MV-4-11 (cell line): ENCODE measurements around the gene CELSR1.
A peak's percentile ranks its signal among the peaks of the same experiment; 100 is the strongest.
"Not testable (repeated sequence)": the region's sequence is repeated elsewhere in the genome, so short reads cannot be mapped to it uniquely, and the experiment has no call there.

ENCODE experiments used
- DNase-seq: peaks from one replicate; lab custom pipeline; 2025; lab: John Stamatoyannopoulos, UW

The CELSR1 gene

DNA sequence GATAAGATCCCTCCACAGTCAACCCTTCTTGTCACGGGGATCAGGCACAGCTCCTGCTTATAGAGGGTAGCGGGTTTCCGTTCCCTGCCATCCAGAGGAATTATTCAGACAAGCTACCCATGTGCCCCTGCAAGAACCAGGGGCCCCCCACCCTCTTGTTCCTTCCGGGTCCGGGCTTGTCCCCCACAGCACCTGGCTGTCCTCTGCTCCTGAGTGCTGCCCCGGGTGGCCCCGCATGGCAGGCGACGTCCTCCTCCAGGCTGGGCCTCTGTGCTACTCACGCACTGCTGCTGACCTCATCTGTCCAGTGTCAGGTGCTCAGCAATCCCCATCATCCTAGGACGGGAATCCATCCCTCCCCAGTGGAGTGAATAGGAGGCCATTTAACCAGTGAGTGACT, 24.7 kb downstream of the CELSR1 start:
- DNase-seq, result no peak

DNA sequence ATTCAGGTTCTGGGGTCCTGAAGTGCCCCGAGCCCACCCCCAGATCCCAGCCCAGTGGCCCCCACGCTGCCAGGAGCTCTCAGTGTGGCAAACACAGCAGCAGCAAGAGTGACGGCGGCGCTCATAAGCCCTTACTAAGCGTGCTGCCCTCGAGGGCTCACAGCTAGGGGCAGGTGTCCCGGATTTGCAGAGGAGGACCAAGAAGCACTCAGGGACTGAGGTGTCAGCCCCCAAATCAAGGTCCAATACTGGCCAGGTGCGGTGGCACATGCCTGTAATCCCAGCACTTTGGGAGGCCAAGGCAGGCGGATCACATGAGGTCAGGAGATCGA, 25.4 kb downstream of the CELSR1 start:
- DNase-seq, result no peak

DNA sequence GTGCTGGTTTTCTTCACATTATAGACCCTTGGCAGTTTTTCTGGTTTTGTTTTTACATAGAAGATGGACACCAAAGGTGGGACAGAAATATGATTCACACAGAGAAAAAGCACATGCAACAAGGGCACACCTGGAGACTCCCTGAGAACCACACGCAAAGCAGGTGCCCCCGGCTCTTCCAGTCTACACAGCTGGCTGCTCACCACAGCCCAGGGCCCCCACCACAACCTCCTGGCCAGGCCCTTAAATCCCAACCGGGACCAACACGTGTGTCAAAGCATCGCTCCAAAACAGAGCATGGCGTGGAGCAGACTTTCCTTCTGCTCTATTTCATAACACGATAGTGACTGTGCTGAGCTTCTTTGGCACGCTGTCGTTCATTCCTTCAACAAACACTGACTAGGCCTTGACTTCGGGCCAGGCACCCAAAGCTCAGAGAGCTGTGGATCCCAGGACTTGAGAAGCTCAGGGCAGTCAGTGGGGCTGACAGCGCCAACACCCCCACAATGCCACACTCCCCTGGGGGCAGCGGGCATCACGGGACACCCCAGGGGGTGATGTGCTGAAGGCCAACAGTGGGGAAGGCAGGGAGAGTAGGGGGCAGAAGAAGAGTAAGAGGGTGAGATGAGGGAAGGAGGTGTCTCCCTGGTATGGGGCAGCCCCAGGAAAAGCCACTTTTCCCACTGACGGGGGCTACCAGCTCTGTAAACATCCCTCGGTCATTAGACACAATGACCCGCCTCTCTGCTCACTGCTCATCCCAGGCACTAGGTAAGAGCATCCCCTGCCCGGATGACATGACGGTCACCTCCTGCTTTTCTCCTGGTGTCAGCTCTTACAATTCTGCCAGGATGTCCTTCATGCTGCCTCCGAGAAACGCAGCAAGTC, 26.0 kb downstream of the CELSR1 start:
- DNase-seq, result no peak

DNA sequence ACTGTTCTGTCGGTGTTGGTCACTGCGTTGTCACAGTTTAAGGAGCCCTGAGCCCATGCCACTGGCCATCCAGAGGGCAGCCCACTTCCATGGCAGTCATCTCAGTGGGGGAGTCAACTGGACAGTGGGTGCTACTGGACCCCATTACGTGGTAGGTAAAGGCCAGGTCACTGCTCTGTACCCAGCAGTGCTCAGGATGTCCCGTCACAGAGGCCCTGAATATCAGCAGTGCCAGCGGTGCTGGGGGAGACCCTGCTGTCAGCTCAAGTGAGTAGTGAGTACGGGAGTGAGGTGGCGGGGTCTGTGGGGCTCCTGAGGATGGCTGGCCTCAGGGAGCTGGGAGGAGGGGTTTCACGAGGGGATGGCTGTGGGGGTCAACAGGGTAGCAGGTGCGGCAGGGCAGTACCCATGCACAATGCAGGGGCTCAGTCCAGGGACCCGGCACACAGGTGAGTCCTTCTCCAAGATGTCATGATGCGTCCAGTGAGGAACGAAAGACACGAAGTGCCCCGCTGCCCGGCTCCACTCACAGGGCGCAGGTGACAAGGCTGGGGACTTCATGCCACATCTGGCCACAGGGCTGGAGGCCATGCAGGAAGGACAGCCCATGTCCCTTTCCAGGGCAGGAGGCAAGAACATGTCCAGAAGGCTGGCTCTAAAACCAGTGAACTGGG, 27.9 kb downstream of the CELSR1 start:
- no peak for DNase-seq

DNA sequence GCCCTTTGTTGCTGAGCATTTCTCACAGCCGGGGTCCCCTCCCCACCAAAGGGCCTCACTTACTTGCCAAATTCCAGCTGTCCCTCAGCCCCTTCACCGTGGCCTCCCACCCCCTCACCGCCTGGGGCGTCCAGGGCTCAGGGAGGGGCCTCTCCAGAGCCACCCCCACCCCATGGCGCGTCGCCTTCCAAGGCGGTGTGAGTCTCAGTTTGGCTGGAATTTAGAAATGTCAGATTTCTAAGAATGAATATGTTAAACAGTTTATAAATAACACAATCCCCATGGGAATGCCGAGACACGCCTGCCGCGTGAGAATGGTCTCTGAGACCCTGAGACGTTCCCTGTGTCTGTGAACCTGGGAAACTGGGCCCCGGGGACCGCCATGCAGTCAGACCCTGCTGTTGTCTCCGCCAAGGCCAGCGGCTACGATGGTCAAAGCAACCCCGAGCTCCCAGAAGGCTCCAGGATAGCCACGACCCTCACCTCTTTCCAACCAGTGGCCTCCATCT, 28.9 kb downstream of the CELSR1 start:
- DNase-seq, result no peak

DNA sequence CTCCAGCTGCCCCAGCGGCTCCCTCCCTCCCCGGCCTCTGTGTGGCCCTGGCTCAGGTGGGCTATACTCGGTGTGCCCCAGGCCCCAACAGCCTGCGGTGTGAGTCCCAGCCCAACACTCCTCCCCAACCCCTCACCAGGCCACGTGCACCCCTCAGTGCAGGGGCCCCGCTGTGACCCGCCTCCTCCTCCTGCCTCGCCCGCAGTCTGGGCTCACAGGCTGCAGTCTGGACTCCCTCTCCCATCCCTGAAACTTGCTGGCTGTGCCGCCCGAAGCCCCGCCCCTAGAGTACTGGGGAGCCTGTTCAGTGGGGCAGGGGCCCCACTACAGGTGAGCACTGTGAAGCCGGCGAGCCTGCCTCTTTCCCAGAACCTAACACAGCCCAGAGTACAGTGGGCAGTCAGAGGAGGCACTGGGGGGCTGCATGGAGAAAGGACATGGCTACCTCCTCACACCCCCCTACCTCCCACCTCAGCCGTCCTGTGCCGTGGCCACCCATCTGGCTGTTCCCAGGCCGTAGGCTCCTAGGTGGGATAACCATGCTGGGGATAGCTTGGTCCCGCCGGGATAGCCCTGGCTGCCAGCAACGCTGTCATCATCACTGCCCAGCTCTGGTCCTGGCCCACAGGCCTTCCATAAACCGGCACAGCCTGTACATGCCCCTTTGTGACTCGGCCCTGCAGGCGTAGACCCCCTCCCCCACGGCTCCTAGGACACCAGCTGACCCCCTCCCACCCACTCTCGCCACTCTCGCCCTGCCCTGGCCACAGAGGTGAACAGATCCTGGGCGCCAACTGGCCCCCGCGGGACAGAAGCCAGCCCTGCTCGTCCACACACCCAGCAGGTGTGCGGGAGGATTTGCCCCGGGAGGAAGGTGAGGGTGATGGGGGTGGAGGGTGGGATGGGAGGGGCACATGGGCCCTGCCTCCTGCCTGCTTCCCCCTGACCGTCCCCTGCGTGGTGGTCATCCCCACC, 29.7 kb downstream of the CELSR1 start:
- DNase-seq, result no peak

DNA sequence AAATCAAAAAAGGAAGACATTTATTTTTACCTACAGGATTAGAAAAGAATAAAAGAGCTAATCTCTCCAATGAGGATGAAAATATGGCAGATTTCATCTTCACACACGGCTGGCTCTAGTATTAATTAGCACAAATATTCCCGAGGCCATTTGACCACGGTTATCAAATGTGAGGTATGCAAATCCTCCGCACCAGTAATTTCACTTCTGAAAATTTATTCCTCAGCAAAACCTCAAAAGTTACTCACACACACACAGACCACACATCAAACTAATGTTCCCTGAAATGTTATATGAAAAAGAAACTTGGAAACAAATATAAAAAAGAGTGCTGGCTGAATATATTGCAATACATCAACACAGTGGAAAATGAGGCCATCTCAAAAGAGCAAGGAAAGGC, 32.8 kb downstream of the CELSR1 start:
- peak; percentile 30 for DNase-seq

DNA sequence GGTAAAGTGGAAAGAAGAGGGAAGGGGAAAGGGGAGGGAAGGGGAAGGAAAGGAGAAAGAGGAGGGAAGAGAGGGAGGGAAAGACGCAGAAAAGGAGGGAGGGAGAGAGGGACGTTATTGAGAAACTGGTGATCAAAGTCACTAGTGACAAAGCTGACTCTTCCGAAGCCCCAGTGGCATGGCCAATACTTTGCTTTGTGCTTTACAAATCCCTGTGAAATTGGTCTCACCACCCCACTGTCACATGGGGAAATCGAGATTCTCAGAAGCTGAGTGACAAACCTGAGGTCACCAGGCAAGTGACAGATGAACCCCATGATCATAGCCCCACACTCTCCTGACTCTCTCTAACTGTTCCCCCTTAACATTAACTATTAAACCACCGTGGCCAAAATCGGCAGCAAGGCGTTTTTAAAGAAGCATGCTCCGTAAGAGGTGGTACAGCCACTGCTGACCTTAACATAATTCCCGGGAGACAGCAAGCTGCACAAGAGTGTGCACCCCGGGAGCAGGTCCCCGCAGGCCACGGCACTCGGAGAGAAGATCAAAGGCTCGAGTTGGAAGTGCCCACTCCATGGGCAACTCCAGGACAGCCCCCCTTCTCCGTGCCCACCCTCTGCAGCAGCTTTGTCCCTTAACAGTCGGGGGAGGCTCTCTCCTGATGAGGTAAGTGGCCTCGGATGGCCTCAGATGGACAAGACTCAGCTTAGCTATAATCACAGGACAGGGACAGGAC, 34.8 kb downstream of the CELSR1 start:
- DNase-seq, result no peak

DNA sequence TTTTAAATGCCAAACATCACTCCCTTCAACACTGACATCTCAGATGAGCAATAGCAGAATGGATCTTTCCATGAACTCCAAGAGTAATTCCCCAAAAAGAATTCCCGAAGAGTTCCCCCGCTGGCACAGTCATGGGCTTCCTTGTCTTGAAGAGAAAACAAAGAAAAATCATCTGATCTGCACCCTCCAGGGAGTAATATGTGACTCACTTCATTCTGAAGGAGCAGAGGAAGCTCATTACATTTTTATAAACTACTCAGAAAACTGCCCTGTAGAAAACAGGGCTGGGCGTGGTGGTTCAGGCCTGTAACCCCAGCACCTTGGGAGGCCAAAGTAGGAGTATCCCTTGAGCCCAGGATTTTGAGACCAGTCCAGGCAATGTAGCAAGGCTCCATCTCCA, 35.7 kb downstream of the CELSR1 start:
- DNase-seq, result no peak

DNA sequence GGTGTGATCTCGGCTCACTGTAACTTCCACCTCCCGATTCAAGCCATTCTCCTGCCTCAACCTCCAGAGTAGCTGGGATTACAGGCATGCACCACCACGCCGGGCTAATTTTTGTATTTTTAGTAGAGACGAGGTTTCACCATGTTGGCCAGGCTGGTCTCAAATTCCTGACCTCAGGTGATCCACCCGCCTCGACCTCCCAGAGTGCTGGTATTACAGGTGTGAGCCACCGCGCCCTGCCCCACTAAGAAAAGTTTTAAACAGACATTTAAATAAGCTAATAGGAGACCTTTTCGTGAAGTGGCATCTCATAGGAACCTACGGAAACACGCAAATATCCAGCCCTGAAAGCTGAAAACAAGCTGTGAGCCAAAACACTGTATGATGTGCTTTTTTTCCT, 36.2 kb downstream of the CELSR1 start:
- DNase-seq, result not testable (repeated sequence)

DNA sequence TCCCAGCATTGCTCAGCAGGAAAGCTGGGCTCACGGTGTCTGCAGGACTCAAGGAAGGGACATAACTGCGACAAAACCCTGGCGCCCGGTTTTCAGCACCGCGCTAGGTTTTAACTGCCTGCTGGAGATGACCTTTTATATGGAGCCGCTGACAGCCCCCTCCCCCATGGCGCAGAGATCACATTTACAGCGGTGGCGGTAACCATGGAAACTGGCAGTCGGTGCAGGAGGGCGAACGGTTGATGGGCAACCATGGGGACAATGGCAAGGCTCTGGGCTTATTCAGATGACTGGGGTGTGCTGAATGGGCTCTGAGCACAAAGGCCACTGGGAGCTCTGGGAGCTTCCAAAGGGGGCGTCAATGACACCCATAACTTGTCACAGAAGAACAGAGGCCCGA, 37.2 kb downstream of the CELSR1 start:
- no peak for DNase-seq

DNA sequence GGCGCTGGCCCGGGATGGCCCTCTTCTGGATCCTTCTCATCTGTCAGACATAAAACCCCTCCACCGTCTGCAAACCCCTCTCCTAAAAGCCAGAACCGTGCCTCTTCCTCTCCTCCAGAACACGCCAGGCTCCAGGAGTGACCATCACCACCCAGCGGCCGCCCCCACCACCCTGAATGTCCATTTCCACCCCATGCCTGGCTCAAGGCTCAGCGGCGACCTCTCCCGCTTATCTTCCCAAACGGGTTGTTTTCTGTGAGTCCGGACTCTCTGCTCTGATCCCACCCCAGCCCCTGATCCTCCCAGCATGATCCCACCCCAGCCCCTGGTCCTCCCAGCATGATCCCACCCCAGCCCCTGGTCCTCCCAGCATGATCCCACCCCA, 37.6 kb downstream of the CELSR1 start:
- no peak for DNase-seq

DNA sequence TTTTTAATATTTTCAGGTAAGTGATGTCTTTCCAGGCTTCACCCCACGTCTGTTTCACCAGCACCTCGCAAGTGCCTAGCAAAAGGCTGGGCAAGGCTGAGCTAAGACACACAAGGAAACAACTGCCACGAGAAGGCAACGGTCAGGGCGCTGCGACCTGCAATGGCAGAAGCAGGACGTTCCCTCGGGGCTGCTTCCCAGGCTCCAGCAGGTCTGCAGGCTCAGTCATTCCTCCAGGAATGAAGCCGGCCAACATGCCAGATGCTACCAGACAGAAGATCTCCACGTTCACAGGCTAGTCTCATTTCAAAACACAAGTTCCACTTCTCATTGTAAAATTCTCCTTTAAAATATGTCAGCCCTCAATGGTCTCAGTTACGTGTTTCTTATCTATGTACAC, 45.5 kb downstream of the CELSR1 start:
- DNase-seq, result no peak

DNA sequence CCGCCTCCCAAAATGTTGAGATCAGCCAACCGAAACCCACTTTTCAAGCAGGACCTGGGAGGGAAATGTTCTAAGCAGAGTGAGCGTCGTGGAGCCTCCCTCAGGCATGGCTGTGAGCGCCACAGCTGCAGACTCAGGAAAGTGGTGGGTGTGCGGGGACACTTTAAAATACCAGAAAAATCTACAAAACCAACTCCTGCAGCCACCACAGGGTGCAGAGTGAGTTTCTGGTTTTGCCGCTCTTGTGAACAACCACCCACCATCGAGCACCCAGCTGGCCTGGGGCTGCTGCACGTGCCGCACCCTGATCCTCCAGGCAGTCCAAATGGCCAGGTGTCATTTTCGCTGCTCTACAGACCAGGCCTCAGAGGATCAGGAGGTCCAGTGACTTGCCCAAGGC, 46.9 kb downstream of the CELSR1 start:
- DNase-seq, result no peak

DNA sequence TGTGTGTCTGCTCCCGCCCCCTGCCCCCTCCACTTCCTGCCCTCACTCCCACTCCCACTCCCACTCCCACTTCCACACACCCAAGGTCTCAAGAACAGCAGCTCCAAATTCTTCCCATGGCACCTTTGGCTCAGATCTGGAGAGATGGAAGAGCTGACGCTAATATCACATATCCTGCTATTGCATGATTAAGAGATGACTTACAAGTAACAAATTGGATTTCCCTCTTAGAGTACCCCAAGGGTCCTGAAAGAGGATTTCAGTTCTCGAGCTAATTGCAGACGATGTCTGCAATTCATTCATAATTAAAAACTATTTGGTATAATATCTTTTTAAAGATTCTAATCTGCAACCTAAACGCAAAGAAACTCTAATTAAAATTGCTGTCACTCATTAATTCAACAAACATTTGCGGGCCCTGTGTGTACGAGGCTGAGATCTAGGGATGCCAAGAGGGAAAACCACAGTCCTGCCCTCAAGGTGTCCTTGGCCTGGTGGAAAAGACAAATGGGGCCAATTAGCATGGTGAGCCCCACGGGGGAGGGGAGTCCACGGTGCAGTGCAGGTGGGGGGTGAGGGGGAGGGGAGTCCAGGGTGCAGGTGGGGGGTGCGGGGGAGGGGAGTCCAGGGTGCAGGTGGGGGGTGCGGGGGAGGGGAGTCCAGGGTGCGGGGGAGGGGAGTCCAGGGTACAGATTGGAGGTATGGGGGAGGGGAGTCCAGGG, 50.3 kb downstream of the CELSR1 start:
- no peak for DNase-seq

DNA sequence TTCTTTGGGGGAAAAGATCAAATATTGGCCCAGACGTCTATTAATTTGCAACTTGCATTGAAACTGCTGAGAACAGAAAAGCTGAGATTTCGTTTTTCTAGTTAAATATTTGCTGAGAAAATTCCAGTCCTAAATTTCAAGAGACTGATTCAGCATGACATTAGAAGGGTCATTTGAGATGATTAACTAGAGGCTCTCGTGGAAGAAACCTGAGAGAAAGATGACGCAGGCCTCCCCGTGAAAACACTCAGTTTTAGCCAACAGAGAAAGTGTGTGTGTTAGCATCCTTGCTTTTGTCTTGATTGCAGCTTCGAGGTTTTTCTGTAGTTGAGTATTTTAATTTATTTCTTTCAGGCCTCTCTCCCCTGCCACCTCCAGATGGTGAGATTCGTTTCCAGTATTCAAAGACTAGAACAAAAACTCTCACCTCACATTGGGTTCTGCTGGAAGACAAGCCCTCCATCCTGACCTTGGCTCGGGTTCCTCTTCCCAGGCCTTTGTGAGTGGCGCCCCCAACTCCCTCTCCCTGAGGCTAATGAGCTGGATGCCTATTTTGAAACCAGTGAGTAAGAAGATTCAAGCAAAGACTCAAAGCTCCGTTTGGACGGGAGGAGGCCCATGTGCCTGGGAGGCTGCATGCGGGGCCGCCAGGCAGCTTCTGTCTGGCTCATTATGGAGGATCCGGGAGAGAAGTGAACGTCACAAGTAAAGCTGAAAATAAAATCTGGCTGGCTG, 52.4 kb downstream of the CELSR1 start:
- DNase-seq, result no peak

DNA sequence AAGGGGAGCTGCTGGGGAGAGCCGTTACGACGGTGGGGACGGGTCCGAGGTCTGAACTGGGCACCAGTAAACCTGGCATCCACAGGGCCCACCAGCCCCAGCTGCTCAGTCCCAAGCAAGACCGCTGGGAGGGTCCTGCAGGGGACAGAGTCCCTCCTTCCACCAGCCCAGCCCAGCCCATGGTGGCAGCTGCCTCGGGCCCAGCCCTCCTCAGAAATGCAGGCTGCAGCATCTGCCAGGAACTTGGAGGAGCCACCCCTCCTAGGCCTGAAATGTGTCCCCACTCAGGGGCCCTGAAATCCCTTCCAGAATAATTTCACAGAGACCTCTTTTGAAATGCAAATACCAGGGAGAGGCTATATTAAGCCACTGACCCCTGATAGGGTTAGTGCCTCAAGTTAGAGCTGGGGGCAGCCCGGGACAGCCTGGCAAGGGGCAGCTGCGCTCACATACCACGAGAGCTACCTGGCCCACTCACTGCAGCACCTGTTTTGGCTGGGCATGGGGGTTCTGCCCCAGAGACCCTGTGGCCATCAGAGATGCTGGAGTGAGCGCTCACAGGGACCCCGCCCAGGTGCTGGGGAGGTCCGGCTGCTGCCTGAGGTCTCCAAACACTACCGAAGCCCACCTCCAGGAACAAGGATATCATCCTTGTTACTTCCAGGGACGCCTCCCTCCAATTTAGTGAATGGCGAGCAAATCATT, 53.1 kb downstream of the CELSR1 start:
- no peak for DNase-seq

DNA sequence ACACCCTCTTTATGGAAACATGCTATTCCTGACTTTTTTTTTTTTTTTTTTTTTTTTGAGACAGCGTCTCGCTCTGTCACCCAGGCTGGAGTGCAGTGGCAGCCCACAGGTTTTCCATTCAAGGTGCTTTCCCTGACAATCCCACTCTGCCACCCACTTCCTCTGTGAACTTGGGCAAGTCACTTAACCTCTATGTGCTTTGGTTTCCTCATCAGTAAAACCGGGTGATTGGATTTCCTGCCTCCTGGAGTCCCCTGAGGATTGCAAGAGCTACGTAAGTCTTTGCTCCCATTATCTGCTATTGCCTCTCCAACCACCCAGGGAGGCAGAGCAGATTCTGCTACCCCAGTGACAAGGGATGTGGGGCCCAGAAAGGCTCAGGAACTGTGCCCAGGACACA, 54.1 kb downstream of the CELSR1 start:
- DNase-seq, result no peak

DNA sequence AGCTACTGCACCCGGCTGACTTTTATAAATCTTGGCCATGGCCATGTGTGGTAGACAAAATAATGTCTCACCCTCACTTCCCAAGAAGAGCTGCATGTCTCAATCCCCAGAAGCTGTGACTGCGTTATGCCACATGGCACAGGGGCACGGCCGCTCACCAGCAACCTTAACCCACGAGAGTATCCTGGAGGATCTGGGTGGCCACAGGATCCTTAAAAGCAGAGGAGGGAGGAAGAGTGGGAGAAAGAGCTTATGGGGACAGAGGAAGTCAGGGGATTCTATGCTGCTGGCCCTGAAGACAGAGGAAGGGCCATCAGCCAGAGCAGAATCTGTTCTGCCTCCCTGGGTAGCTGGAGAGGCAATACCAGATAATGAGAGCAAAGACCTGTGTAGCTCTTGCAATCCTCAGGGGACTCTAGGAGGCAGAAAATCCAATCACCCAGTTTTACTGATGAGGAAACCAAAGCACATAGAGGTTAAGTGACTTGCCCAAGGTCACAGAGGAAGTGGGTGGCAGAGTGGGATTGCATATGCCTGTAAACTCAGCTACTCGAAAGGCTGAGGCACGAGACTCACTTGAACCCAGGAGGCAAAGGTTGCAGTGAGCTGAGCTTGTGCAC, 55.3 kb downstream of the CELSR1 start:
- DNase-seq, result no peak
